GM12864 (cell line): ENCODE data around the gene KRT12.

ENCODE experiments used
- DNase-seq: peaks from one replicate; pipeline ENCODE4 v3.0.0-alpha.2; 2011; ENCODE audit warnings: low read depth
- H3K4me3 ChIP-seq: 2 replicates; pipeline ENCODE4 v1.5.1; 2011; ENCODE audit warnings: mild to moderate bottlenecking, low read depth, low read length, control low read depth
- TF ChIP-seq, protein P1 (sequence below): IDR thresholded peaks from 2 replicates; pipeline ENCODE4 v1.5.1; 2011; ENCODE audit warnings: low read depth, mild to moderate bottlenecking, moderate library complexity, low read length, control low read depth, inconsistent platforms; ENCODE audit errors: missing control alignments

KRT12 gene

DNA sequence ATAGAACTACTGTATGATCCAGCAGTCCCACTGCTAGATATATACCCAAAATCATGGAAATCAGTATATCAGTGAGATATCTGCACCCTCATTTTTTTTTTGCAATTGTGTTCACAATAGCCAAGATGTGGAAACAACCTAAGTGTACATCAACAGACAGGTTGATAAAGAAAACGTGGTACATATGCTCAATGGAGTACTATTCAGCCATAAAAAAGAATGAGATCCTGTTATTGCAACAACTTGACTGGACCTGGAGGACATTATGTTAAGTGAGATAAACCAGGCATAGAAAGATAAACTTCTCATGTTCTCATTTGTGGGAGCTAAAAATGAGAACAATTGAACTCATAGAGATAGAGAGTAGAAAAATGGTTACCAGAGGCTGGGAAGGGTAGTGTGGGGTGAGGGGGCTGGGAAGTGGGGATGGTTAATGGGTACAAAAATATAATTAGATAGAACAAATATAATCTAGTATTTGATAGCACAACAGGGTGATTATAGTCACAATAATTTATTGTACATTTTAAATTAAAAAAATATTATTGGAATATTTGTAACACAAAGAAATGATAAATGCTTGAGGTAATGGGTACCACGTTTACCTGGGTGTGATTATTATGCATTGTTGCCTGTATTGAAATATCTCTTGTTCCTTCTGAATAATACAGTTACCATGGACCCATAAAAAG lies 36.8 kb downstream of the KRT12 start:
- TF ChIP-seq, protein P1, sequence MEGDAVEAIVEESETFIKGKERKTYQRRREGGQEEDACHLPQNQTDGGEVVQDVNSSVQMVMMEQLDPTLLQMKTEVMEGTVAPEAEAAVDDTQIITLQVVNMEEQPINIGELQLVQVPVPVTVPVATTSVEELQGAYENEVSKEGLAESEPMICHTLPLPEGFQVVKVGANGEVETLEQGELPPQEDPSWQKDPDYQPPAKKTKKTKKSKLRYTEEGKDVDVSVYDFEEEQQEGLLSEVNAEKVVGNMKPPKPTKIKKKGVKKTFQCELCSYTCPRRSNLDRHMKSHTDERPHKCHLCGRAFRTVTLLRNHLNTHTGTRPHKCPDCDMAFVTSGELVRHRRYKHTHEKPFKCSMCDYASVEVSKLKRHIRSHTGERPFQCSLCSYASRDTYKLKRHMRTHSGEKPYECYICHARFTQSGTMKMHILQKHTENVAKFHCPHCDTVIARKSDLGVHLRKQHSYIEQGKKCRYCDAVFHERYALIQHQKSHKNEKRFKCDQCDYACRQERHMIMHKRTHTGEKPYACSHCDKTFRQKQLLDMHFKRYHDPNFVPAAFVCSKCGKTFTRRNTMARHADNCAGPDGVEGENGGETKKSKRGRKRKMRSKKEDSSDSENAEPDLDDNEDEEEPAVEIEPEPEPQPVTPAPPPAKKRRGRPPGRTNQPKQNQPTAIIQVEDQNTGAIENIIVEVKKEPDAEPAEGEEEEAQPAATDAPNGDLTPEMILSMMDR: no peak
- no peak overlapping the region for H3K4me3 ChIP-seq
- DNase-seq: no peak

DNA sequence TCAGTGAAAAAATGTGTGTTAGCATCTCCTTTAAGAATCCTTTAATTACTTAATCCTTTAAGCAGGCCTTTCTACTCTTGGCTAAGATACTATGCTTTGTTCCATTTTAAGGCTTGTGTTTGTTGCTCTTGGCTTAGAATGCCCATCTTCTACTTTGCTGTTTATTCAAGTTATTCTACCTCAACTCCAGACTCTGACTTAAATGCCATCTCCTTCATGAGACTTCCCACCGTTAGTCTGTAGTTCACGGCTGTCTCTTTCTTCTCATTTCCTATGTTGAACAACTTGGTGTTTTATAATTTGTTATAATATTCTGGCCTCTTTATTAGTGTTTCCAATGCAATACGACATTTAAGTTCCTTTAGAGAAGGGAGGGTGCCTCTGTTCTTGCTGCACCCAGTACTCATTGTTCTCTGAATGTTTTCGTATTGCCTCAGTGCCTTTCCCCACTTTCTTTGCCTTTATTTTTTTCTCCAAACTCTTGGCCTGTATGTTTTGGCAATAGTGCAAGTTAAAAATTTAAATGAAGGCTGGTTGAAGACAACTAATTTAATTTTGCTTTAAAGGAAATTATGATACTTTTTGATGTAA lies 38.5 kb downstream of the KRT12 start:
- TF ChIP-seq, protein P1: no peak
- DNase-seq: no peak
- H3K4me3 ChIP-seq: no peak overlapping the region

DNA sequence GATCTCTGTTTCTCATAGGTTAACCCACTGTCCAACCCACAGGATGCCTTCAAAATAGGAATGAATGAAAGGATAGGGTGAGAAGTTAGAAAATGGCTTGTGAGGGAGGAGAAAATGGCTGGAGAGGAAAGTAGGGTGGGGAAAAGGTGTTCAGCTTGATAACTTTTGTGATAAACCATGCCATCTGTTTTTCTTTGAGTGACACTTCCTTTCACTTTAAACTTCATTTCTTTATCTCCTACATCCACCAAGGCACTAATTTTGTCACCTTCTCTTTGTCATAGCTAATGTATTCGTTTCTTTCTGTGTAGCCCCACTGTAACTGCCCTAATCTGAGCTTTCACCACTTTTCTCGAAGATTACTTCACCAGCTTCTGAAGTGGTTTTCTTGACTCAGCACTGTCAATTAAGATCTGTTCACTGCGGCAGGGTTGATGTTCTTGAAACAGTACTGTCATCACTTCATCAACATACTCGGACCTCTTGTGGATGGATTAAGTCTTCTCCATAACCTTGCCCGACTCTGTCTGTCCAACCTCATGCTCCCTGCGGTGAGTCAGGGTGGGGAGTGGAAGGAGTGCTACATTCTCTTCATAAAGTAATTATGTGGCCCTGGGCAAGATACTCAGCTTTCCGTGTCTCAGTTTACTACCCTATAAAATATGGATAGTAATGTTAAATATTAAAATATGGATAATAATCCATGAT lies 39.1 kb downstream of the KRT12 start:
- H3K4me3 ChIP-seq: no peak overlapping the region
- TF ChIP-seq, protein P1: no peak
- DNase-seq: no peak

DNA sequence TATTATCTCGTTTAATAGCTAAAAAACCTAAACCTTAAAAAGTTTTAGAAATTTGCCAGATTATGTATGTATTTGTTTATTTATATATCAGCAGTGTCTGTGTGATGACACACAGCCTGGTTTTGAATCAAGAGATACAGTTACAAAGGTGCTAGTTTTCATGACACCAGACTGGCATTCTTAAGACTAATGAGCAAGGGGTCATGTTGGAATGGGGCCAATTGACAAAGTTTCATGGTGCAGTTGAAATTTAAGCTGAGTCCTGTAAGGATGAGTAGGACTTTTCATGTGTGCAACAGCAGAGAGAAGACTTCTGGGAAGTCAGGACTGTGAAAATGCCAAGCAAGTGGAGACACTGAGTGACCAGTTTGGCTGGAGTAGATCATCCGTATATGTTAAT lies 41.4 kb downstream of the KRT12 start:
- no peak for DNase-seq
- TF ChIP-seq, protein P1: no peak
- H3K4me3 ChIP-seq: no peak overlapping the region

DNA sequence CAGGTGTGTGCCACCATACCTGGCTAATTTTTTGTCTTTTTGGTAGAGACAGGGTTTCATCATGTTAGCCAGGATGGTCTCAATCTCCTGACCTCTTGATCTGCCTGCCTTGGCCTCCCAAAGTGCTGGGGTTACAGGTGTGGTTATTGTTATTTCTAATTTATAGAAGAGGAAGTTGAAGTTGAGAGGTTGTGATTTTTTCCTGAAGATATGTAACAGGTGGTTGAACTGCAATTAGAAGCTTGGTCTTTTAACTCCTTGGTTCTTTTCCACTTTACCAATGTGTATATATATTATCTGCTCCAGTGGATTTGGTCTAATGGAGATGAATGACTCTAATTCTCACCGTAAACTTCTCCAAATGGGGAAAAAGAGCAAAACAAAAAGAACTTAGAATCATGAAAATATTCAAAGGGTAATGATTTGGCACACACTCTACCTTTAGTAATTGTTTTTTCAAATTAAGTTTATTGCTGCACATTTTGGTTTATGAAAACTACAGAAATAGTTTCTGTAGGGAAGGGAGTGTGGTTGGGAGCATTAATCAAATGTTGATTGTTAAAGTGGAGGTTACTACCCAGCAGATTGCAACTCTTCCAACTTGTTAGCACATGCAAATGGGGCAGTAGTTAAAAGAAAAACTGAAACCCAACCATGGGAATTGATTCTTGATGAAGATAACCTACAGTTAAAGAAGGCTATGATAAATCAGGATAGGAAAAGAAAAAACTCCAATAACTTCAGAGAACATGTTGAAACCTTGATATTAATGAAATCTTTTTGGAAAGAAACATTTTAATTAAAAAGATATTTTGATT lies 42.8 kb downstream of the KRT12 start:
- no peak for DNase-seq
- H3K4me3 ChIP-seq: no peak overlapping the region
- TF ChIP-seq, protein P1: no peak

DNA sequence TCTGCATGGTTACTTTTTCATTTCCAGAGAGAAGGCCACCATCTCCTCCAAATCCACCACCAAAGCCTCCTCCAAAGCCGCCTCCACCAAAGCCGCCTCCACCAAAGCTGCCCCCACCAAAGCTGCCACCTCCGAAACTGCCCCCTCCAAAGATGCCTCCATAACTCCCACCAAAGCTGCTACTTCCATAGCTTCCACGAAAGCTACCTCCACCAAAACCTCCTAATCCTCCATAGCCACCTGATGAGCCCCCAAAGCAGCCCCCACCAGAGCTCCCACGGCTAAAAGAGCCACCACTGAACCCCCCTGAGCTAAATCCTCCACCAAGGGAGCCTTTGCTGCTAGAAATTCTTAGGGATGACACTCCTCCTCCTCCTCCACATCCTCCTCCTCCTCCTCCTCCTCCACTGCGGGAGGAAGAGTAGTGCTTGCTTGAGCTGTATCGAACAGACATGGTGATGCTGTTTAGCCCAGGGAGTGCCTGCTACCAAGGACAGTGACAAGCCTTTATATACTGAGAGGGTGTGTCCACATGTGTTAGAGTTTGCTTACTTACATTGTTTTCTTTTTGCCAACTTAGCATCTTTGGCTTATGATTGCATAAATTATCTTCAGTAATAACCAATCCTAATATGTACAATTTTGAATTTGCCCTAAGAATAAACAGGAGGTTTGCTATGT lies 44.8 kb downstream of the KRT12 start, which contains the start of gene KRT10:
Gene KRT10 (minus strand): TSS at position 483 of the 681 bp plus-strand sequence. CDS start 29 bp downstream, at position 454.
- TF ChIP-seq, protein P1: no peak
- DNase-seq: no peak
- H3K4me3 ChIP-seq: no peak within 1 kb of the TSS
